Endothelial cell of umbilical vein (primary cell): ENCODE data around the gene SDHAF2. TPM values are rescaled to one million over a fixed set of nuclear protein-coding genes. Genes with fewer than 3 reads are reported as not detected.

Source experiments
- BruUV-seq: library from RNA; stranded (reverse); fragments of 400-500 nt; replicated peaks from 2 replicates; lab custom pipeline; 2021; lab: Mats Ljungman, UMichigan
- CTCF ChIA-PET: fragments of 300-600, 350-600 bp; sonication (Branson Sonifier 250); formaldehyde crosslinking; loops from one replicate; lab custom pipeline; 2021; ENCODE audit warnings: antibody characterized with exemption, inconsistent platforms; lab: Charles Lee
- POLR2A ChIA-PET: fragments of 300-600, 350-600 bp; sonication (Branson Sonifier 250); formaldehyde crosslinking; loops from one replicate; lab custom pipeline; 2021; ENCODE audit warnings: antibody characterized with exemption, inconsistent platforms; lab: Charles Lee
- DNase-seq: peaks from one replicate; pipeline ENCODE4 v3.0.0-alpha.2; 2011; ENCODE audit warnings: low read depth, low spot score
- FAIRE-seq: peaks from 2 replicates; lab custom pipeline; 2011; peaks lifted over from hg19 to GRCh38; lab: Jason Lieb, UNC
- H2AFZ ChIP-seq: 2 replicates; pipeline ENCODE4 v1.6.0; 2012; ENCODE audit warnings: low read depth, low read length, control low read depth, inconsistent platforms
- H3K27ac ChIP-seq: 2 replicates; pipeline ENCODE4 v1.5.1; 2011; ENCODE audit warnings: low read depth, mild to moderate bottlenecking, control low read depth, low read length, moderate library complexity; ENCODE audit not compliant: insufficient read depth
- H3K27me3 ChIP-seq, 2 experiments: 2 replicates each; pipeline versions ENCODE4 v1.6.0 to v1.6.1; 2011; ENCODE audit warnings: low read length in 2 of 2, mixed read lengths in 1 of 2; ENCODE audit not compliant: control insufficient read depth in 2 of 2, insufficient read depth in 2 of 2
- H3K36me3 ChIP-seq, 2 experiments: 2 replicates in 1 of 2; 3 replicates in 1 of 2; pipeline ENCODE4 v1.5.1; 2011; ENCODE audit warnings: low read length in 2 of 2, mild to moderate bottlenecking in 1 of 2, moderate library complexity in 1 of 2; ENCODE audit not compliant: control insufficient read depth in 2 of 2, insufficient read depth in 2 of 2; ENCODE audit errors: extremely low read depth in 1 of 2
- H3K4me1 ChIP-seq: 3 replicates; pipeline ENCODE4 v1.5.1; 2011; ENCODE audit warnings: mild to moderate bottlenecking, low read length; ENCODE audit not compliant: control insufficient read depth, insufficient read depth; ENCODE audit errors: extremely low read depth
- H3K4me2 ChIP-seq: 2 replicates; pipeline ENCODE4 v1.6.1; 2011; ENCODE audit warnings: low read length, control low read depth, mixed read lengths; ENCODE audit not compliant: insufficient read depth
- H3K4me3 ChIP-seq, 3 experiments: fragments of 200-600 bp in 1 of 3; sonication (generic), shearing (Covaris generic) in 1 of 3; replicated peaks in 1 of 3; 2 replicates each; pipeline ENCODE4 v1.5.1; 2011 to 2016; ENCODE audit warnings: control low read depth in 3 of 3, low read length in 3 of 3, mild to moderate bottlenecking in 2 of 3, inconsistent platforms in 1 of 3, low read depth in 1 of 3, moderate library complexity in 1 of 3; ENCODE audit not compliant: insufficient read depth in 1 of 3
- H3K79me2 ChIP-seq: 2 replicates; pipeline ENCODE4 v1.6.0; 2012; ENCODE audit warnings: low read length, inconsistent platforms; ENCODE audit not compliant: control insufficient read depth, insufficient read depth
- H3K9ac ChIP-seq: replicated peaks from 2 replicates; pipeline ENCODE3; 2011; ENCODE audit warnings: low read length, control low read depth; ENCODE audit not compliant: insufficient read depth; ENCODE audit errors: extremely low read depth
- H3K9me1 ChIP-seq: replicated peaks from 3 replicates; pipeline ENCODE4 v1.6.0; 2011; ENCODE audit warnings: mild to moderate bottlenecking, low read length; ENCODE audit not compliant: control insufficient read depth, insufficient read depth; ENCODE audit errors: extremely low read depth
- H3K9me3 ChIP-seq: replicated peaks from 2 replicates; pipeline ENCODE4 v1.5.1; 2012; ENCODE audit warnings: low read length, inconsistent platforms; ENCODE audit not compliant: control insufficient read depth, insufficient read depth
- H4K20me1 ChIP-seq: replicated peaks from 2 replicates; pipeline ENCODE3; 2011; ENCODE audit warnings: mild to moderate bottlenecking, low read length; ENCODE audit not compliant: control insufficient read depth, insufficient read depth; ENCODE audit errors: extremely low read depth
- CTCF ChIP-seq, 2 donors: IDR thresholded peaks; 1 replicate in 1 of 2; 2 replicates in 1 of 2; pipeline ENCODE4 v1.5.1; 2011; ENCODE audit warnings: low read length in 2 of 2, mild to moderate bottlenecking in 2 of 2, moderate library complexity in 2 of 2, control low read depth in 1 of 2, inconsistent platforms in 1 of 2, low read depth in 1 of 2; ENCODE audit not compliant: insufficient read depth in 1 of 2; ENCODE audit errors: extremely low read depth in 1 of 2
- EZH2 ChIP-seq: IDR thresholded peaks from 2 replicates; pipeline ENCODE4 v1.6.1; 2012; ENCODE audit warnings: borderline replicate concordance, low read depth, mild to moderate bottlenecking, moderate library complexity, low read length, inconsistent platforms; ENCODE audit not compliant: severe bottlenecking
- FOS ChIP-seq: IDR thresholded peaks from 2 replicates; pipeline ENCODE4 v1.6.1; 2011; ENCODE audit warnings: mild to moderate bottlenecking, low read length, moderate library complexity, borderline replicate concordance; ENCODE audit not compliant: insufficient read depth
- GATA2 ChIP-seq: IDR thresholded peaks from 2 replicates; pipeline ENCODE4 v1.7.0; 2011; ENCODE audit warnings: low read depth, mild to moderate bottlenecking, moderate library complexity, mixed read lengths, low read length; ENCODE audit not compliant: insufficient read length, insufficient read depth
- JUN ChIP-seq: IDR thresholded peaks from 2 replicates; pipeline ENCODE4 v1.6.1; 2011; ENCODE audit warnings: borderline replicate concordance, low read depth; ENCODE audit not compliant: insufficient read length, insufficient read depth
- MAX ChIP-seq: IDR thresholded peaks from 2 replicates; pipeline ENCODE4 v1.6.1; 2011; ENCODE audit not compliant: insufficient read depth, insufficient read length
- MYC ChIP-seq: IDR thresholded peaks from one replicate; pipeline ENCODE4 v1.6.1; 2011; ENCODE audit warnings: mild to moderate bottlenecking, low read depth, low read length
- POLR2A ChIP-seq: IDR thresholded peaks from 2 replicates; pipeline ENCODE4 v1.6.1; 2012; ENCODE audit warnings: low read depth, mild to moderate bottlenecking, control low read depth, low read length
- POLR2AphosphoS5 ChIP-seq: IDR thresholded peaks from 2 replicates; pipeline ENCODE4 v1.6.1; 2012; ENCODE audit warnings: low read depth, mild to moderate bottlenecking, control low read depth, low read length, moderate library complexity; ENCODE audit not compliant: insufficient read depth
- dilution Hi-C: fragments of 300-500 bp; cut with MboI; formaldehyde crosslinking; loops from one replicate; pipeline ENCODE4 v1.15.0; 2019; ENCODE audit warnings: low sequenced_read_pairs; ENCODE audit not compliant: extremely low pct_ligation_motif_present
- intact Hi-C: fragments of 100-400 bp; cut with micrococcal nuclease; formaldehyde crosslinking; loops from one replicate; pipeline ENCODE4 v1.10.0; 2022
- polyA plus RNA-seq, 4 experiments: library from polyadenylated mRNA; depleted of rRNA in 3 of 4; stranded (reverse) in 3 of 4; unstranded in 1 of 4; fragments of >200 nt; gene quantifications; 2 replicates each; pipeline versions ENCODE4 v1.2.1 to v1.2.3, GENCODE V29; 2011 to 2012; ENCODE audit warnings: missing spikeins in 1 of 4
- total RNA-seq: library from RNA; stranded (reverse); gene quantifications from 2 replicates; pipeline ENCODE4 v1.2.3, GENCODE V29; 2021

The SDHAF2 gene
- total and polyA plus RNA-seq, 2 donors (not counting 3 experiments of a cell fraction or from before 2014, with no cell fraction given): 44.5 to 128 TPM

- CTCF ChIA-PET: interaction anchor here (0.6 kb wide), 1 partner anchor 83 kb away, joined by 3 read pairs; no protein-coding TSS in a partner anchor
- TF ChIP-seq POLR2AphosphoS5 (no peak), MAX (no peak), MYC (no peak), FOS (no peak), GATA2 (no peak), CTCF (IDR thresholded peaks at IDR 0.05; ENCODE audit: extremely low read depth in 1 of 2, insufficient read depth in 1 of 2, low read depth in 1 of 2, low read length in 2 of 2) (no peak), EZH2 (no peak), JUN (no peak), POLR2A (no peak)
- H3K36me3 ChIP-seq: peaks cover 47 to 51% of the 10 kb centered on the region in 2 experiments
- POLR2A ChIA-PET: no interaction called here
- no peaks in the 10 kb centered on the region for H3K9me3 ChIP-seq
- no TSS peak for BruUV-seq
- H3K9ac ChIP-seq: no peak overlapping the region
- FAIRE-seq: no peak
- no peaks in the 10 kb centered on the region for H3K9me1 ChIP-seq
- intact Hi-C loops (no loop called here), dilution Hi-C loops (no loop called here)
- no peaks in the 10 kb centered on the region for H3K27me3 ChIP-seq
- peaks cover 17% of the 10 kb centered on the region for H3K79me2 ChIP-seq
- no peak overlapping the region for H3K4me2 ChIP-seq
- no peak for DNase-seq
- no peaks in the 10 kb centered on the region for H4K20me1 ChIP-seq
- peaks cover 12% of the 10 kb centered on the region for H3K4me1 ChIP-seq
- H2AFZ ChIP-seq: no peak overlapping the region
- H3K27ac ChIP-seq: no peak overlapping the region
- no peak overlapping the region for H3K4me3 ChIP-seq
Measured at GRCh38 chr11:61413496-61413895, 16.4 kb upstream of the SDHAF2 start.
